Vagina (tissue), 2 donors: ENCODE data around the gene PGC. TPM values are rescaled to one million over a fixed set of nuclear protein-coding genes. Genes with fewer than 3 reads are reported as not detected.

Experiments used
- DNase-seq, 2 donors: peaks; one replicate each; pipeline ENCODE4 v3.0.0-alpha.2; 2017; ENCODE audit errors: extremely low spot score in 2 of 2
- H3K27ac ChIP-seq: fragments of 200-600 bp; sonication (generic); one replicate; pipeline ENCODE4 v1.5.1; 2019
- H3K27me3 ChIP-seq: fragments of 200-600 bp; sonication (generic); one replicate; pipeline ENCODE4 v1.5.1; 2019
- H3K36me3 ChIP-seq, 2 donors: fragments of 200-600 bp; sonication (generic); one replicate each; pipeline ENCODE4 v1.5.1; 2017 to 2019
- H3K4me1 ChIP-seq: fragments of 200-600 bp; sonication (generic); one replicate; pipeline ENCODE4 v1.5.1; 2019
- H3K4me3 ChIP-seq, 2 donors: fragments of 200-600 bp; sonication (generic); 1 replicate in 1 of 2; 2 replicates in 1 of 2; pipeline ENCODE4 v1.5.1; 2016 to 2019
- H3K9me3 ChIP-seq: fragments of 200-600 bp; sonication (generic); one replicate; pipeline ENCODE4 v1.5.1; 2019
- POLR2A ChIP-seq, 2 donors: fragments of 450-650 bp; IDR thresholded peaks; one replicate each; pipeline ENCODE4 v1.6.1; 2017; ENCODE audit warnings: antibody characterized with exemption in 2 of 2, mild to moderate bottlenecking in 2 of 2, moderate library complexity in 2 of 2
- POLR2AphosphoS5 ChIP-seq, 2 donors: sonication (generic); formaldehyde crosslinking; IDR thresholded peaks; one replicate each; pipeline ENCODE4 v1.9.0; 2017; ENCODE audit warnings: antibody characterized with exemption in 2 of 2, mild to moderate bottlenecking in 2 of 2, low read depth in 1 of 2; ENCODE audit not compliant: insufficient read depth in 1 of 2
- intact Hi-C: fragments of 100-400 bp; cut with DNase I; formaldehyde crosslinking; loops from one replicate; pipeline ENCODE4 v1.15.1; 2023
- total RNA-seq: library from RNA; depleted of rRNA; stranded (reverse); fragments of >200 nt; gene quantifications from one replicate; pipeline ENCODE4 v1.2.3, GENCODE V29; 2016
- TF ChIP-seq, protein P1 (sequence below), 3 experiments: fragments of 450-650 bp in 2 of 3; fragments of 200-600 bp in 1 of 3; sonication (generic) in 1 of 3; IDR thresholded peaks; one replicate each; pipeline ENCODE4 v1.5.1; 2017 to 2019; ENCODE audit warnings: antibody characterized with exemption in 3 of 3, mild to moderate bottlenecking in 2 of 3, moderate library complexity in 2 of 3

PGC gene
- total RNA-seq, 1 donor from 2014 or later, result 3.4 TPM

DNA sequence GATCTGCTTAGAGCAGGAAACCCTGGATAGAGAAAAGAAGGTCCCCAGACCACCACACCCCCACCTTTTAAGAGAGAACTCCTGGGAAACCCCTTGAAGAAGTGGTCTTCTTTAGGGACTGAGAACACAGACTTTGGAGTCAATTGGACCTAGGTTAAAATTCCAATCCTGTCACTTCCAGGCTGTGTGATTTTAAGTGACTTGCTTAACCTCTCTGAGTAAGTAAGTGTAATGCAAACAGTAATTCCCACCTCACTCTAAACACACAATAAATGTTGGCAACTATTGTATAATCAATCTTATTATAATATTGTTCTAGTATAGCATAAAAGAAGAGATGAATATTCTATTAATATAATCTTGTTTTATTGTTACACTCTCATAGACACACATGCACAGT lies 15.0 kb downstream of the PGC start:
- H3K36me3 ChIP-seq, result no peaks in the 10 kb centered on the region
- H3K4me1 ChIP-seq, result peaks cover 65% of the 10 kb centered on the region
- TF ChIP-seq POLR2A (IDR thresholded peaks at IDR 0.05) (no peak), POLR2AphosphoS5 (IDR thresholded peaks at IDR 0.05; ENCODE audit: insufficient read depth in 1 of 2, low read depth in 1 of 2) (no peak)
- TF ChIP-seq, protein P1, sequence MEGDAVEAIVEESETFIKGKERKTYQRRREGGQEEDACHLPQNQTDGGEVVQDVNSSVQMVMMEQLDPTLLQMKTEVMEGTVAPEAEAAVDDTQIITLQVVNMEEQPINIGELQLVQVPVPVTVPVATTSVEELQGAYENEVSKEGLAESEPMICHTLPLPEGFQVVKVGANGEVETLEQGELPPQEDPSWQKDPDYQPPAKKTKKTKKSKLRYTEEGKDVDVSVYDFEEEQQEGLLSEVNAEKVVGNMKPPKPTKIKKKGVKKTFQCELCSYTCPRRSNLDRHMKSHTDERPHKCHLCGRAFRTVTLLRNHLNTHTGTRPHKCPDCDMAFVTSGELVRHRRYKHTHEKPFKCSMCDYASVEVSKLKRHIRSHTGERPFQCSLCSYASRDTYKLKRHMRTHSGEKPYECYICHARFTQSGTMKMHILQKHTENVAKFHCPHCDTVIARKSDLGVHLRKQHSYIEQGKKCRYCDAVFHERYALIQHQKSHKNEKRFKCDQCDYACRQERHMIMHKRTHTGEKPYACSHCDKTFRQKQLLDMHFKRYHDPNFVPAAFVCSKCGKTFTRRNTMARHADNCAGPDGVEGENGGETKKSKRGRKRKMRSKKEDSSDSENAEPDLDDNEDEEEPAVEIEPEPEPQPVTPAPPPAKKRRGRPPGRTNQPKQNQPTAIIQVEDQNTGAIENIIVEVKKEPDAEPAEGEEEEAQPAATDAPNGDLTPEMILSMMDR (IDR thresholded peaks at IDR 0.05), result no peak

DNA sequence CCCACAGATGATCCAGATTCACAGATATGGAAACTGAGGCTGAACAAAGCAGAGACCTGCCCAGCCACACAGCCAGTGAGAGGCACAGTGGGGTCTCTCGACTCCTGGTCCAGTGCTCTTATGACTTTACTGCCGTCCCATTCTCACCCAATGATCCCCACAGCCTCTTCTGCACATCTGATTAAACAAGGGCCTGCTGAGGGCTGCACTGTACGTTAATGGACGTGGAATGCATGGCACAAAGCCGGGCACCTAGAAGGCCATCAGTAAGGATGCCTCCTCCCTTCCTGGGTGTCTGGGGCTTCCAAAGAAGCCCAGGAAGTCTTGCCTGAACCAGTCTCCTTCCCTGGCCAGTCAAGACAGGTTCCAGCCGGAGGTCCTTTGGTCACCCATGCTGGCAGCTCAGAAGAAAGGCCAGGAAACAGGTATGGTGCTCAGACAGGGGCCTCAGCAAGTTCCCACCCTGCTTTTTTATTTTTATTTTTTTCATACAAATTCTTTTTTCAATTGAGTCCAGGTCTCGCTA lies 15.6 kb downstream of the PGC start:
- Histone ChIP-seq H3K27ac (no peak overlapping the region), H3K4me1 (peaks cover 65% of the 10 kb centered on the region), H3K27me3 (no peaks in the 10 kb centered on the region), H3K9me3 (no peaks in the 10 kb centered on the region), H3K4me3 (no peak overlapping the region), H3K36me3 (no peaks in the 10 kb centered on the region)
- DNase-seq, result no peak
- TF ChIP-seq POLR2A (IDR thresholded peaks at IDR 0.05) (no peak), POLR2AphosphoS5 (IDR thresholded peaks at IDR 0.05; ENCODE audit: insufficient read depth in 1 of 2, low read depth in 1 of 2) (no peak)
- TF ChIP-seq, protein P1 (IDR thresholded peaks at IDR 0.05), result no peak
- intact Hi-C loops, result no loop called here

More for the DNA sequence above, 15.0 kb downstream of the PGC start:
- H3K27ac ChIP-seq, result no peak overlapping the region
- intact Hi-C loops, result no loop called here
- H3K9me3 ChIP-seq, result no peaks in the 10 kb centered on the region
- H3K4me3 ChIP-seq, result no peak overlapping the region
- no peak for DNase-seq
- H3K27me3 ChIP-seq, result no peaks in the 10 kb centered on the region

- no peak overlapping the region for H3K4me3 ChIP-seq
- no peak overlapping the region for H3K27ac ChIP-seq
- peaks cover 61% of the 10 kb centered on the region for H3K4me1 ChIP-seq
- TF ChIP-seq POLR2A (IDR thresholded peaks at IDR 0.05) (no peak), POLR2AphosphoS5 (IDR thresholded peaks at IDR 0.05; ENCODE audit: insufficient read depth in 1 of 2, low read depth in 1 of 2) (no peak)
- TF ChIP-seq, protein P1 (IDR thresholded peaks at IDR 0.05), result no peak
- DNase-seq, result no peak
- intact Hi-C loops, result no loop called here
- no peaks in the 10 kb centered on the region for H3K27me3 ChIP-seq
- H3K36me3 ChIP-seq, result no peaks in the 10 kb centered on the region
- H3K9me3 ChIP-seq, result no peaks in the 10 kb centered on the region
Measured at GRCh38 chr6:41730531-41731436, 16.4 kb downstream of the PGC start.

DNA sequence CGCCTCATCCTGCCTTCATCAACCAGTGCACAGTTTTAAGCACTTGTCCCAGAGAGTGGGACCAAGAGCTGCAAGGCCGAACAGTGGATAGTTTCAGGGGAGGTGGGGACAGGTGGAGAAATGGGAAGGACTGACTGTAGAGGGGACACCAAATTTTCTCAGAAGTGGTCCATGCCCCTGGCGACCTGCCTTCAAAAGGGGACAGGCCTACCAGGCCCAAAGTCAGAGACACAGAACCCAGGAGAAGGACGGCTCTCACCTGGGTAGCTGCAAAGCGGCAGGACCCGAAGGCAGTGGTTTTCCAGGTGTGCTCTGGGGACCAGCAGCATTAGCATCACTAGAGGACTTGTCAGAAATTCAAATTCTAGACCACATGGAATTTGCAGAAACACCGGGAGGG lies 17.6 kb downstream of the PGC start:
- Histone ChIP-seq H3K27ac (no peak overlapping the region), H3K4me1 (peaks cover 67% of the 10 kb centered on the region), H3K9me3 (no peaks in the 10 kb centered on the region), H3K27me3 (no peaks in the 10 kb centered on the region), H3K36me3 (no peaks in the 10 kb centered on the region), H3K4me3 (no peak overlapping the region)
- intact Hi-C loops, result no loop called here
- TF ChIP-seq, protein P1 (IDR thresholded peaks at IDR 0.05), result no peak
- TF ChIP-seq POLR2AphosphoS5 (IDR thresholded peaks at IDR 0.05; ENCODE audit: insufficient read depth in 1 of 2, low read depth in 1 of 2), result no peak
- no peak for DNase-seq

DNA sequence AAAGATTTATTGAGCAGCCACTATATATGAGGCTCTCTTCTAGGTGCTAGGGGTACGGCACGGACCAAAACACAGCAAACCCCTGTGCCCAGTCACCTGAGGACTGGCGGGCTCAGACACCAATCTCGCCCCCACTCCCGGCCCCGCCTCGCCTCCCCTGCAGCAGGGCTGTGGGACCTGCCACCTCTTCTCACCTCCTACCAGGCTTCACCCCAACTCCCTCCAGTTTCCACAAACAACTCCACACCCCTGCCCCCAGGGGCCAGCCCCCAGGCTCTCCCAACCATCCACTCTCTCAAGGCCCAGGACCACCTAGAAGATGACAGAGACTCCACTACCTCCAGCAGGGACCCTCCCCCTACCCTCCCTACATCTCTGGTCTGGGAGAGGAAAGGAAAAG lies 18.2 kb downstream of the PGC start:
- TF ChIP-seq POLR2AphosphoS5 (IDR thresholded peaks at IDR 0.05; ENCODE audit: insufficient read depth in 1 of 2, low read depth in 1 of 2) (no peak), POLR2A (IDR thresholded peaks at IDR 0.05) (no peak)
- TF ChIP-seq, protein P1 (IDR thresholded peaks at IDR 0.05), result no peak
- no peak for DNase-seq
- Histone ChIP-seq H3K4me1 (peaks cover 74% of the 10 kb centered on the region), H3K27ac (no peak overlapping the region), H3K36me3 (no peaks in the 10 kb centered on the region), H3K27me3 (no peaks in the 10 kb centered on the region), H3K4me3 (no peak overlapping the region), H3K9me3 (no peaks in the 10 kb centered on the region)
- intact Hi-C loops, result no loop called here
